ENCODE measurements around the gene RPS3. TPM values are rescaled to one million over a fixed set of nuclear protein-coding genes. Genes with fewer than 3 reads are reported as not detected.

The RPS3 gene
- total RNA-seq, 1 experiment from 2014 or later: 4,109 TPM

GRCh38 chr11:75439026-75439425 is 39.7 kb downstream of the RPS3 start (continued):
- TF ChIP-seq CTCF (IDR thresholded peaks at IDR 0.05 in 2 of 3, conservative IDR thresholded peaks at IDR 0.05 in 1 of 3; ENCODE audit: borderline replicate concordance in 1 of 3, insufficient read depth in 1 of 3, low read depth in 2 of 3, low read length in 2 of 3) (no peak), SIN3A (IDR thresholded peaks at IDR 0.05; ENCODE audit: low read depth) (no peak), SRF (IDR thresholded peaks at IDR 0.05; ENCODE audit: low read depth) (no peak), ATF3 (IDR thresholded peaks at IDR 0.05) (no peak), TCF7L2 (IDR thresholded peaks at IDR 0.05; ENCODE audit: borderline replicate concordance, extremely low read depth, insufficient read depth, insufficient read length) (no peak), YY1 (IDR thresholded peaks at IDR 0.05; ENCODE audit: extremely low read depth, insufficient replicate concordance, low read depth, low read length) (no peak), EZH2 (IDR thresholded peaks at IDR 0.05) (no peak)

- CTCF ChIA-PET: no interaction called here
- H3K27me3 ChIP-seq (ENCODE audit: insufficient read depth, low read length): no peaks in the 10 kb centered on the region
- POLR2A ChIA-PET: no interaction called here
- H4K20me1 ChIP-seq (ENCODE audit: insufficient read depth): no peaks in the 10 kb centered on the region
- intact Hi-C loops (cut with micrococcal nuclease): loop anchor here (10.0 kb wide), 1 partner anchor 425 kb away; no protein-coding TSS in a partner anchor
- H3K27ac ChIP-seq (ENCODE audit: low read depth, low read length): no peak overlapping the region
- H3K9me3 ChIP-seq (ENCODE audit: control insufficient read depth in 1 of 2, insufficient read depth in 1 of 2, low read depth in 1 of 2, low read length in 2 of 2): no peaks in the 10 kb centered on the region
- DNase-seq (ENCODE audit: low read depth, low spot score): no peak
- RAD21 ChIA-PET (ENCODE audit: low non-redundant PET in 1 of 2, low total read pairs in 2 of 2, uncharacterized antibody in 2 of 2, unreplicated experiment in 2 of 2): no interaction called here
- no peak overlapping the region for H2AFZ ChIP-seq (ENCODE audit: low read depth, low read length, poor library complexity, severe bottlenecking)
- H3K4me1 ChIP-seq (ENCODE audit: control insufficient read depth in 1 of 2, insufficient read depth in 2 of 2, low read length in 2 of 2): no peaks in the 10 kb centered on the region
- H3K4me2 ChIP-seq (ENCODE audit: low read length): no peak overlapping the region
- H3K79me2 ChIP-seq (ENCODE audit: insufficient read depth, low read length): no peaks in the 10 kb centered on the region
- H3K4me3 ChIP-seq (replicated peaks in 1 of 2; ENCODE audit: low read depth in 1 of 2, low read length in 2 of 2): no peak overlapping the region
- no peaks in the 10 kb centered on the region for H3K9me2 ChIP-seq (ENCODE audit: insufficient read depth)
- no peak for ATAC-seq
- no peaks in the 10 kb centered on the region for H3K36me3 ChIP-seq (ENCODE audit: control insufficient read depth in 1 of 2, insufficient read depth in 2 of 2, low read length in 2 of 2)
- TF ChIP-seq EGR1 (IDR thresholded peaks at IDR 0.05; ENCODE audit: low read depth) (no peak), JUND (IDR thresholded peaks at IDR 0.05) (no peak), FOSL1 (IDR thresholded peaks at IDR 0.05; ENCODE audit: low read depth) (no peak), EZH2phosphoT487 (IDR thresholded peaks at IDR 0.05; ENCODE audit: borderline replicate concordance) (no peak), CBX3 (IDR thresholded peaks at IDR 0.05; ENCODE audit: low read depth) (no peak), ZFX (IDR thresholded peaks at IDR 0.05) (no peak), TCF7L2 (IDR thresholded peaks at IDR 0.05; ENCODE audit: borderline replicate concordance, extremely low read depth, insufficient read depth, insufficient read length) (no peak), EZH2 (IDR thresholded peaks at IDR 0.05) (no peak)
- no peak overlapping the region for H3K9ac ChIP-seq (ENCODE audit: low read length)
- no TSS peak for BruUV-seq (replicated peaks)
Measured at GRCh38 chr11:75439495-75440120, 40.3 kb downstream of the RPS3 start.
